Hepatocyte (in vitro differentiated cells): ENCODE results near the gene SPNS2. TPM values are rescaled to one million over a fixed set of nuclear protein-coding genes. Genes with fewer than 3 reads are reported as not detected.

Source experiments
- DNase-seq: peaks from one replicate; pipeline ENCODE4 v3.0.0-alpha.2; 2016; ENCODE audit warnings: low spot score
- H2AFZ ChIP-seq: fragments of 200-600 bp; sonication (generic); 2 replicates; pipeline ENCODE4 v1.6.0; 2016; ENCODE audit warnings: antibody characterized with exemption, mild to moderate bottlenecking
- H3K27ac ChIP-seq: fragments of 200-600 bp; sonication (generic); 2 replicates; pipeline ENCODE4 v1.5.1; 2016; ENCODE audit warnings: mild to moderate bottlenecking
- H3K27me3 ChIP-seq: fragments of 200-600 bp; sonication (generic); 2 replicates; pipeline ENCODE4 v1.6.1; 2016
- H3K36me3 ChIP-seq: fragments of 200-600 bp; sonication (generic); replicated peaks from 2 replicates; pipeline ENCODE4 v1.5.1; 2016; ENCODE audit warnings: low read depth; ENCODE audit not compliant: insufficient read depth
- H3K4me1 ChIP-seq: fragments of 200-600 bp; sonication (generic); 2 replicates; pipeline ENCODE4 v1.5.1; 2016; ENCODE audit warnings: mild to moderate bottlenecking, moderate library complexity; ENCODE audit not compliant: insufficient read depth
- H3K4me2 ChIP-seq: fragments of 200-600 bp; sonication (generic); 2 replicates; pipeline ENCODE4 v1.6.0; 2016
- H3K4me3 ChIP-seq: fragments of 200-600 bp; sonication (generic); 2 replicates; pipeline ENCODE4 v1.5.1; 2016; ENCODE audit warnings: mild to moderate bottlenecking
- H3K79me2 ChIP-seq: fragments of 200-600 bp; sonication (generic); 2 replicates; pipeline ENCODE4 v1.6.0; 2017; ENCODE audit warnings: mild to moderate bottlenecking
- H3K9me2 ChIP-seq: fragments of 200-600 bp; sonication (generic); replicated peaks from 2 replicates; pipeline ENCODE4 v1.6.0; 2017; ENCODE audit warnings: mild to moderate bottlenecking; ENCODE audit not compliant: insufficient read depth
- H3K9me3 ChIP-seq: fragments of 200-600 bp; sonication (generic); 2 replicates; pipeline ENCODE4 v1.5.1; 2016; ENCODE audit warnings: low read depth, mild to moderate bottlenecking
- H4K20me1 ChIP-seq: fragments of 200-600 bp; sonication (generic); 2 replicates; pipeline ENCODE4 v1.6.0; 2016; ENCODE audit warnings: mild to moderate bottlenecking; ENCODE audit not compliant: insufficient read depth, poor library complexity, severe bottlenecking
- EZH2 ChIP-seq: fragments of 200-600 bp; sonication (generic); IDR thresholded peaks from 2 replicates; pipeline ENCODE4 v1.6.1; 2016; ENCODE audit warnings: antibody characterized with exemption, mild to moderate bottlenecking, borderline replicate concordance
- EZH2phosphoT487 ChIP-seq: fragments of 200-600 bp; sonication (generic); IDR thresholded peaks from one replicate; pipeline ENCODE4 v1.6.1; 2018; ENCODE audit warnings: antibody characterized with exemption, mild to moderate bottlenecking, low read depth, moderate library complexity; ENCODE audit not compliant: unreplicated experiment, severe bottlenecking
- WGBS: methylation state at CpG from one replicate; pipeline ENCODE4 v1.1.6; 2016; ENCODE audit warnings: low lambda C conversion rate; ENCODE audit errors: missing lambda C conversion rate; 5-methylcytosine and 5-hydroxymethylcytosine counted together
- polyA plus RNA-seq: library from polyadenylated mRNA; unstranded; fragments of >200 nt; fragmentation: Nextera tagmentation; extraction: Ambion mirVana; gene quantifications from 2 replicates; pipeline ENCODE4 v1.2.1, GENCODE V29; 2016
- total RNA-seq: library from RNA; depleted of rRNA; stranded (reverse); fragments of >200 nt; gene quantifications from 2 replicates; pipeline ENCODE4 v1.2.3, GENCODE V29; 2014
- TF ChIP-seq, protein P1 (sequence below): fragments of 200-600 bp; sonication (generic); IDR thresholded peaks from 2 replicates; pipeline ENCODE4 v1.5.1; 2016; ENCODE audit warnings: antibody characterized with exemption, mild to moderate bottlenecking; ENCODE audit not compliant: poor library complexity

SPNS2 gene
- total and polyA plus RNA-seq, 2 experiments from 2014 or later, result 5.6 to 10.3 TPM

DNA sequence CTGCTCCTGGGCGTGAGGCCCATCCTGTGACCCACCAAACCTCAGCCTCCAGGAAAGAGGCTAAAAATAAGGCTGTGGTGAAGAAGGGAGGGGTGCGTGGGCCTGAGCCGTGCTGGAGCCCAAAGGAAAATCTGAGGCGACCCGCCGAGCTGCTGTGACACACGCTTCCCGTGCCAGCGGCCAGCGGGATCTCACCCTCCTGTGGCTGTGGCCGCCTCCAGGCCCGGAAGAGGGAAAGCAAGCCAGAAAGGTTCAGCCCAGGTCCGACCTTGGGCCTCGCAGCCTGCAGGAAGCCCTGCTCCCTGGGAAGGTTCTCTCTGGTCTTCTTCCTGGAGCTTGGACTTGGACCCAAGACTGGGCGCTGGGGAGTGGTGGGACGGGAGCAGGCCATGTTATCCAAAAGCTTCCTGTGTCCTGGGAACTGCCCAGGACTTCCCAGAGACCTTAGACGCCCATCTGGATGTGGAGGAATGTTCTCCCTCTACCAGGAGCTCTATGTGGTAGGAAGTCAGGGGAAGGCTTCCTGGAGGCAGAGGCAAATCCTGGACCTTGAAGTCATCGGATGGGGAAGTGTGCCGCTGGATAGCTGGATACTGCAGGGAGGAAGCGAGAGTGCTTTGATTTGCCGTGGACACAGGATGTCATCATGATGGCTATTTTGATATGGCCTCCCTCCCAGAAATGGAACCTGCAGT is 11.4 kb downstream of the SPNS2 start:
- TF ChIP-seq, protein P1, sequence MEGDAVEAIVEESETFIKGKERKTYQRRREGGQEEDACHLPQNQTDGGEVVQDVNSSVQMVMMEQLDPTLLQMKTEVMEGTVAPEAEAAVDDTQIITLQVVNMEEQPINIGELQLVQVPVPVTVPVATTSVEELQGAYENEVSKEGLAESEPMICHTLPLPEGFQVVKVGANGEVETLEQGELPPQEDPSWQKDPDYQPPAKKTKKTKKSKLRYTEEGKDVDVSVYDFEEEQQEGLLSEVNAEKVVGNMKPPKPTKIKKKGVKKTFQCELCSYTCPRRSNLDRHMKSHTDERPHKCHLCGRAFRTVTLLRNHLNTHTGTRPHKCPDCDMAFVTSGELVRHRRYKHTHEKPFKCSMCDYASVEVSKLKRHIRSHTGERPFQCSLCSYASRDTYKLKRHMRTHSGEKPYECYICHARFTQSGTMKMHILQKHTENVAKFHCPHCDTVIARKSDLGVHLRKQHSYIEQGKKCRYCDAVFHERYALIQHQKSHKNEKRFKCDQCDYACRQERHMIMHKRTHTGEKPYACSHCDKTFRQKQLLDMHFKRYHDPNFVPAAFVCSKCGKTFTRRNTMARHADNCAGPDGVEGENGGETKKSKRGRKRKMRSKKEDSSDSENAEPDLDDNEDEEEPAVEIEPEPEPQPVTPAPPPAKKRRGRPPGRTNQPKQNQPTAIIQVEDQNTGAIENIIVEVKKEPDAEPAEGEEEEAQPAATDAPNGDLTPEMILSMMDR, result no peak
- no peak for TF ChIP-seq EZH2phosphoT487
- no peak for TF ChIP-seq EZH2
- Histone ChIP-seq H3K4me1 (peaks cover 16% of the 10 kb centered on the region), H3K27ac (no peak overlapping the region), H3K27me3 (no peaks in the 10 kb centered on the region), H3K36me3 (no peaks in the 10 kb centered on the region), H3K79me2 (no peaks in the 10 kb centered on the region), H3K4me2 (no peak overlapping the region), H4K20me1 (no peaks in the 10 kb centered on the region), H2AFZ (no peak overlapping the region), H3K4me3 (no peak overlapping the region), H3K9me3 (no peaks in the 10 kb centered on the region), H3K9me2 (no peaks in the 10 kb centered on the region)
- no peak for DNase-seq
- 90% methylated on average over 21 of the region's 21 CpGs for WGBS

DNA sequence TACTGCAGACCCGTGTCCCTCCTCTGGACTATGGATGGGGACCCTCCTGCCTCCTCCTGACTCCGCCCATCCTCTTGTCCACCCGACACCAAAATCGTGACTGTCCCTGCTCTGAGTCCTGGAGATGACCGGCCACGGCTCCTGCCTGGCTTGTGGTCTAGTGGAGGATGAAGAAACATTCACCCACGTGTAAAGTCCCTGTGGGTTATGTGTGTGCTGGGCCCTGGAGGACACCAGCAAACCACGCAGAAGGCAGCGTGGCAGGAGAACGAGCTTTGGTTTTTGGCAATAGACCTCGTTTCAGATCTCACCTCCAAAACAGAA is 11.9 kb downstream of the SPNS2 start:
- Histone ChIP-seq H3K79me2 (no peaks in the 10 kb centered on the region), H4K20me1 (no peaks in the 10 kb centered on the region), H3K27ac (no peak overlapping the region), H3K27me3 (no peaks in the 10 kb centered on the region), H2AFZ (no peak overlapping the region), H3K4me1 (peaks cover 16% of the 10 kb centered on the region), H3K36me3 (no peaks in the 10 kb centered on the region), H3K4me2 (no peak overlapping the region), H3K9me2 (no peaks in the 10 kb centered on the region), H3K9me3 (no peaks in the 10 kb centered on the region), H3K4me3 (no peak overlapping the region)
- TF ChIP-seq, protein P1, result no peak
- no peak for TF ChIP-seq EZH2
- no peak for TF ChIP-seq EZH2phosphoT487
- no peak for DNase-seq
- WGBS, result 85% methylated on average over 11 of the region's 11 CpGs

GRCh38 chr17:4511199-4511932 is 12.7 kb downstream of the SPNS2 start:
- 92% methylated on average over 9 of the region's 10 CpGs for WGBS
- no peaks in the 10 kb centered on the region for H3K27me3 ChIP-seq
- no peak for DNase-seq
- H3K4me1 ChIP-seq, result peaks cover 18% of the 10 kb centered on the region
- no peak overlapping the region for H2AFZ ChIP-seq
- no peak overlapping the region for H3K27ac ChIP-seq
- H3K9me2 ChIP-seq, result no peaks in the 10 kb centered on the region
- H3K4me2 ChIP-seq, result no peak overlapping the region
- no peak for TF ChIP-seq EZH2phosphoT487
- no peak for TF ChIP-seq EZH2
- TF ChIP-seq, protein P1, result no peak
- H3K36me3 ChIP-seq, result no peaks in the 10 kb centered on the region
- no peaks in the 10 kb centered on the region for H3K79me2 ChIP-seq
- H3K9me3 ChIP-seq, result no peaks in the 10 kb centered on the region
- H4K20me1 ChIP-seq, result no peaks in the 10 kb centered on the region
- H3K4me3 ChIP-seq, result no peak overlapping the region
